ENCODE data around the gene COMMD1.

COMMD1 gene

DNA sequence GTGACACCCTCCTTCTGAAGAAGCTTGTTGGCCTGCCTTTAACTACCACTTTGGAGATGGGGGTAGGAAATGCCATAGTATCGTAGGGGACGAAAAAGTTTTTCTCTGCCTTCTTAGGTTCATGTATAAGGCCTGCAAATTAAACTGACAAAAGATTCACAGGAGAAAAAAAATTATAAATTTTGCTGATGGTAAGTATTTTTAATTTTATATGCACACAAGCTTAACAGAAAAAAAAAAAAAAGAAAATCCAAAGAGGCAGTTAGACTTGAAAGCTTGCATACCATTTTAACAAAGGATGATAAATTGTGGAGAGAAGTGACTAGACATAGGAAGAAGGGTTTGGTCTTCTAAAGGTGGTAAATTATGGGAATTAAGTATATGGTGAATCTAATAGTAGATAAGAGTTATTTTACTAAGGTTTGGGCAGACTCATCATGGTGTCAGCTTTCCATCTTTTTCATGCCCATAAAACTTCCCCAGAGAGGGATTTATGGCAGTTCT lies 227.9 kb downstream of the COMMD1 start:
- H3K27me3 ChIP-seq (replicated peaks), result no peaks in the 10 kb centered on the region
- in situ Hi-C loops (cut with HindIII; ENCODE audit: low pct_ligation_motif_present, low sequenced_read_pairs), result no loop called here
- TF ChIP-seq, protein P1, sequence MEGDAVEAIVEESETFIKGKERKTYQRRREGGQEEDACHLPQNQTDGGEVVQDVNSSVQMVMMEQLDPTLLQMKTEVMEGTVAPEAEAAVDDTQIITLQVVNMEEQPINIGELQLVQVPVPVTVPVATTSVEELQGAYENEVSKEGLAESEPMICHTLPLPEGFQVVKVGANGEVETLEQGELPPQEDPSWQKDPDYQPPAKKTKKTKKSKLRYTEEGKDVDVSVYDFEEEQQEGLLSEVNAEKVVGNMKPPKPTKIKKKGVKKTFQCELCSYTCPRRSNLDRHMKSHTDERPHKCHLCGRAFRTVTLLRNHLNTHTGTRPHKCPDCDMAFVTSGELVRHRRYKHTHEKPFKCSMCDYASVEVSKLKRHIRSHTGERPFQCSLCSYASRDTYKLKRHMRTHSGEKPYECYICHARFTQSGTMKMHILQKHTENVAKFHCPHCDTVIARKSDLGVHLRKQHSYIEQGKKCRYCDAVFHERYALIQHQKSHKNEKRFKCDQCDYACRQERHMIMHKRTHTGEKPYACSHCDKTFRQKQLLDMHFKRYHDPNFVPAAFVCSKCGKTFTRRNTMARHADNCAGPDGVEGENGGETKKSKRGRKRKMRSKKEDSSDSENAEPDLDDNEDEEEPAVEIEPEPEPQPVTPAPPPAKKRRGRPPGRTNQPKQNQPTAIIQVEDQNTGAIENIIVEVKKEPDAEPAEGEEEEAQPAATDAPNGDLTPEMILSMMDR (IDR thresholded peaks at IDR 0.05; ENCODE audit: low read depth, low read length, missing control alignments), result no peak
- no peak for DNase-seq
- H3K27ac ChIP-seq, result no peak overlapping the region
- H3K4me3 ChIP-seq (ENCODE audit: low read depth, low read length), result no peak overlapping the region
- no peaks in the 10 kb centered on the region for H3K36me3 ChIP-seq (replicated peaks)

DNA sequence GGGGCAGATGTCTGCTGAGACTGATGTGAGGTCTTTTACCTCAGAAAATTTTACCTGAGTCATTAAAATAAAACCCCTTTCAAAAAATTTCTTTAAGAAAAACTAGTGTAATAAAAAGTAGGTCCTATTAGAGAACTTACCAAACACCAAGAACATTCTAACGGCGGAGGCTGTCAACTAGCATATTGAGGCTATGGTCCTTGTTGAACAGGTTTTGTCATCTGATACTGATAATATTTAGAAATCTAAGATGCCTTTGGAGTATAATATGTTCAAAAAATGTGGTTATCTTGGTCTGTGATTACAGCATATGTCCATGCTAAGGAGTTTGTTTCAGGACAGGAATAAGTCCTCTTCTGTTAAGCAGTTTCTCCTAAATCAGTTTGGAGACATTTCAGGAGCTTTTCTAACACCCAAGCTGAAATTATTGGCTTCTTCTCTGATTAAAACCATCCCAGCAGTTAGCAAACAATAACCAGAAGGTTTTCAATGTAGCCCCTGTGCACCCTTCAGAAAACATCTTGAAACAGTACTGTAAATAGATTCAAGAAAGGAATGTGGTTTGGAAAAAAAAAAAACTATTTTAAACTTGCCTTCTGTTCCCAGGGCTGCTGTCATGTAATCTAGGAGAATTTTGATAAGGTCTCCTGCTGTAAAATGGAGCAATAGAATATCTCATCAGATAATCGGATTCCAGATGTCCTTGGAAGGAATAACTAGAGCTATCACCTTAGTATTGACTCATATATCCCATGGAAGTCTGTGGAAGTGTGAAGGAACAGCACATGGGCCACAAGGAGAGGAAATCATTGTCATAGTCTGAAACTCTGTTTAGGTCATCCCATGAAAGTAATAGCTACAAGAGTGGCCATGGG lies 231.7 kb downstream of the COMMD1 start:
- H3K4me3 ChIP-seq (ENCODE audit: low read depth, low read length), result no peak overlapping the region
- no peak for DNase-seq
- no peak overlapping the region for H3K27ac ChIP-seq
- in situ Hi-C loops (cut with HindIII; ENCODE audit: low pct_ligation_motif_present, low sequenced_read_pairs), result no loop called here
- TF ChIP-seq, protein P1 (IDR thresholded peaks at IDR 0.05; ENCODE audit: low read depth, low read length, missing control alignments), result no peak
- no peaks in the 10 kb centered on the region for H3K36me3 ChIP-seq (replicated peaks)
- H3K27me3 ChIP-seq (replicated peaks), result no peaks in the 10 kb centered on the region

DNA sequence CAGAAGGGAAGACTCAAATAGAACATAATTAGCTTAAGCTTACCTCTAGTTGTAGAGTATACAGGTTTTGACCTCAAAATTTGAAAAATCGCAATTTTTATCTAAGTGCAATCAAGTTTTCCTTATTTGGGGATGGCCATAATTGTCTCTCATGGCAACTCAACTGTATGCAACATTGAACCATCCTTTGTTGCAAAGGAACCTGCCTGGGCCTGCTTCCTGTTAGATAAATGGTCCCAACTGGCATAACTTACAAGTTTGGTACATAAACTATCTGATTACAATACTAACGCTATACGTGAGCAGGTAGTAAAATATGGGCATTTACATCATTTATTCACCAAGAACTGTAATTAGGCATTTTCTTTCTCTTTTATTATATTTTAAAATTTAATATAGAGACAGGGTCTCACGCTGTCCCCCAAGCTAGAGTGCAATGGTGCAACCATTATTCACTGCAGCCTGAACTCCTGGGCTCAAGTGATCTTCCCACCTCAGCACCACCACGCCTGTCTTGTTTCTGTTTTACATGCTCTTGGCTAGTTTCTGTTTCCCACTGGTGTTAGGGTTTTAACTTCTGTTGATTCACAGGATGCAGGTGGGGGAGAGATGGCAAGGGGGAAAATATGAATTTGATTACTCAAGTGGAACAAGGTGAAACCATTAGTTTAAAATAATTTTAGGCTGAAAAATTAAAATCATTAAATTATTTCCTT lies 235.1 kb downstream of the COMMD1 start:
- in situ Hi-C loops (cut with HindIII; ENCODE audit: low pct_ligation_motif_present, low sequenced_read_pairs), result no loop called here
- TF ChIP-seq, protein P1 (IDR thresholded peaks at IDR 0.05; ENCODE audit: low read depth, low read length, missing control alignments), result no peak
- Histone ChIP-seq H3K4me3 (ENCODE audit: low read depth, low read length) (no peak overlapping the region), H3K27me3 (replicated peaks) (no peaks in the 10 kb centered on the region), H3K36me3 (replicated peaks) (no peaks in the 10 kb centered on the region), H3K27ac (no peak overlapping the region)
- DNase-seq, result no peak

DNA sequence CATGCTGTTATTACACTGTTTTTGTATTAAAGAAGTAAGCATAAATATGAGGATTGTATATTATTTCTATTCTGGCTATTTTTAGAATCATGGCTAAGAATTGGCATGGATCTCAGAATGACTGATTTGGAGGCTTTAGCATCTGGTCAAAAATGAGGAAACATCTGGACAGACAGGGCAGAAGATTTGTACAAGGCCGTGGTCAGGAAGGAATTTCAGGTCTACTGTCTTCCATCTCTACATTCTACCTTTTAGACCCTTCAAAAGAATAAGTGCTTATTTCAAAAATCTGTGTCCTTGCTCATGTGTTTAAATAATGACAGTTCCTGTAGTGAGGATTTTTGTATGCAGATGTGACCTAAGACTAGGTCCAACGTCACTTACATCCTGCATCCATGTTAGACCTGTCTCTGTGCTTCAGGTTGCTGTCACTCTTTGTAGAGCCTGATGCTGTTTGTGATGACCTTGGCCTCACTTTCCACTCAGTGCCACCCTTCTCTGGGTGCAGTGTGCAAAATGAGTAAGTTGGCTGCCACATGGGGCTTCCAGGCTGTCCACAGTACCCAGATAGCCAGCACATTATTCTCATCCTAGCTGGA lies 235.8 kb downstream of the COMMD1 start:
- H3K4me3 ChIP-seq (ENCODE audit: low read depth, low read length), result no peak overlapping the region
- in situ Hi-C loops (cut with HindIII; ENCODE audit: low pct_ligation_motif_present, low sequenced_read_pairs), result no loop called here
- H3K36me3 ChIP-seq (replicated peaks), result no peaks in the 10 kb centered on the region
- DNase-seq, result no peak
- no peaks in the 10 kb centered on the region for H3K27me3 ChIP-seq (replicated peaks)
- no peak overlapping the region for H3K27ac ChIP-seq
- TF ChIP-seq, protein P1 (IDR thresholded peaks at IDR 0.05; ENCODE audit: low read depth, low read length, missing control alignments), result no peak

DNA sequence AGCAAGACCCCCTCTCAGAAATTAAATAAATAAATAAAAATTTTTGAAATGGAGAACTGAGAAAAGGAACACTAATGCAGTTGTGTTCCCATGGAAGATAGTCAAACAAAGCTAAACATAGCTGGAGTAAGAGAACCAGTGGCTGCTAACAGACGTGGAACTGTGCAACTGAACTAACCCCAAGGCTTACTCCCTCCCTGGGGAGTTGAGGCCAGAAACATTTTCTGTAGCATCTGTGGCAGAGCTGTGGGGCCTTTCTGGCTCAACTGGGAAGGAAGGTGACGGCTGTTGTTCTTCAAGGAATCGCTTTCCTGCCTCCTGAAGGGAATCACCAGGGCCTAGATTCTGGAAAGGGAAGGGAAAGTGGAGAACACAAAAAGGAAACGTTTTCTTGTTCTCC lies 236.6 kb downstream of the COMMD1 start:
- Histone ChIP-seq H3K27me3 (replicated peaks) (no peaks in the 10 kb centered on the region), H3K36me3 (replicated peaks) (no peaks in the 10 kb centered on the region), H3K27ac (no peak overlapping the region), H3K4me3 (ENCODE audit: low read depth, low read length) (no peak overlapping the region)
- TF ChIP-seq, protein P1 (IDR thresholded peaks at IDR 0.05; ENCODE audit: low read depth, low read length, missing control alignments), result no peak
- in situ Hi-C loops (cut with HindIII; ENCODE audit: low pct_ligation_motif_present, low sequenced_read_pairs), result no loop called here
- no peak for DNase-seq

Data from brain microvascular endothelial cell (primary cell).